ENCODE data around the gene DENND1C. TPM values are rescaled to one million over a fixed set of nuclear protein-coding genes. Genes with fewer than 3 reads are reported as not detected.

The DENND1C gene
- total and polyA plus RNA-seq, 9 of the 15 experiments (the other 6 are each of a cell fraction or from before 2014, with no cell fraction given) = 0.03 to 1.2 (median 0.32) TPM; not detected in 1

GRCh38 chr19:6460099-6460884, 21.3 kb downstream of the DENND1C start (continued):
- TF ChIP-seq MTA2 (IDR thresholded peaks at IDR 0.05; ENCODE audit: low read depth) = peak; percentile 10; the same call in 1 of the 2 replicates
- TF ChIP-seq CTBP1 (IDR thresholded peaks at IDR 0.05; ENCODE audit: borderline replicate concordance) = peak; percentile 73
- peak; percentile 23 to 62; a peak in 2 of 4 replicates for TF ChIP-seq UBTF (IDR thresholded peaks at IDR 0.05; ENCODE audit: borderline replicate concordance in 1 of 2, low read depth in 2 of 2, low read length in 2 of 2)
- no peak for TF ChIP-seq TCFL5 (CRISPR knock-in tag; conservative IDR thresholded peaks at IDR 0.05)
- peak; percentile 37 for TF ChIP-seq TBP (optimal IDR thresholded peaks at IDR 0.05; ENCODE audit: low read depth, low read length)
- no peak for TF ChIP-seq SMAD4 (CRISPR knock-in tag; conservative IDR thresholded peaks at IDR 0.05)
- no peak for TF ChIP-seq TARDBP (IDR thresholded peaks at IDR 0.05)
- peak; percentile 8 for TF ChIP-seq PRDM10 (IDR thresholded peaks at IDR 0.05; ENCODE audit: partially characterized antibody)
- peak; percentile 97 for TF ChIP-seq ZBTB7A (IDR thresholded peaks at IDR 0.05; ENCODE audit: borderline replicate concordance, control insufficient read depth, low read depth, low read length)
- TF ChIP-seq RB1 (IDR thresholded peaks at IDR 0.05; ENCODE audit: low read depth) = peak; percentile 79
- TF ChIP-seq CCAR2 (IDR thresholded peaks at IDR 0.05; ENCODE audit: low read depth, low read length) = 0 out of 2 replicates have a peak, but pooled peaks have one; percentile 53
- no peak for TF ChIP-seq TFAM (CRISPR knock-in tag; conservative IDR thresholded peaks at IDR 0.05)
- TF ChIP-seq NFIC (IDR thresholded peaks at IDR 0.05) = 0 out of 2 replicates have a peak, but pooled peaks have one; percentile 13
- no peak for TF ChIP-seq TAF7 (tag; IDR thresholded peaks at IDR 0.05)
- TF ChIP-seq XRCC5 (IDR thresholded peaks at IDR 0.05; ENCODE audit: low read depth, low read length) = peak; percentile 97
- TF ChIP-seq GABPB1 (CRISPR knock-in tag; IDR thresholded peaks at IDR 0.05) = peak; percentile 70
- TF ChIP-seq ELF4 (CRISPR knock-in tag; IDR thresholded peaks at IDR 0.05) = no peak
- peak; percentile 15; the same call in 1 of the 2 replicates for TF ChIP-seq PKNOX1 (IDR thresholded peaks at IDR 0.05)
- no peak for TF ChIP-seq YBX1 (IDR thresholded peaks at IDR 0.05)
- no peak for TF ChIP-seq ZNF197 (CRISPR knock-in tag; IDR thresholded peaks at IDR 0.05; ENCODE audit: low read depth)
- peak; percentile 73 for TF ChIP-seq NR2C2 (CRISPR knock-in tag; IDR thresholded peaks at IDR 0.05)
- TF ChIP-seq NR2C2 (tag; IDR thresholded peaks at IDR 0.05) = peak; percentile 58; the same call in 1 of the 2 replicates
- TF ChIP-seq CBX2 (IDR thresholded peaks at IDR 0.05; ENCODE audit: insufficient read depth, low read length, poor library complexity, severe bottlenecking) = no peak

Measured in K562 (cell line).